HG03575 (cell line): Measurements from ENCODE around the gene CFTR.

Experiments used
- ATAC-seq: cut with Tn5 transposase; IDR thresholded peaks from one replicate; pipeline ENCODE4 v1.9.1; 2021; ENCODE audit not compliant: unreplicated experiment, insufficient number of reproducible peaks, low FRiP score; ENCODE audit errors: extremely low read depth

Gene CFTR

GRCh38 chr7:117630501-117630900 is 150.7 kb downstream of the CFTR start:
- ATAC-seq = no peak

GRCh38 chr7:117630907-117631564 is 151.2 kb downstream of the CFTR start:
- ATAC-seq = no peak

- no peak for ATAC-seq
Observed at GRCh38 chr7:117631652-117632051, 151.8 kb downstream of the CFTR start.

- no peak for ATAC-seq
Observed at GRCh38 chr7:117637937-117638336, 158.1 kb downstream of the CFTR start.

- ATAC-seq = no peak
Observed at GRCh38 chr7:117639966-117640365, 160.1 kb downstream of the CFTR start.

- ATAC-seq = no peak
Observed at GRCh38 chr7:117640465-117640864, 160.6 kb downstream of the CFTR start.

GRCh38 chr7:117645481-117646165 is 165.8 kb downstream of the CFTR start:
- no peak for ATAC-seq

GRCh38 chr7:117648203-117648866 is 168.5 kb downstream of the CFTR start:
- ATAC-seq = no peak

GRCh38 chr7:117652943-117653680 is 173.3 kb downstream of the CFTR start:
- no peak for ATAC-seq

GRCh38 chr7:117654780-117655179 is 175.0 kb downstream of the CFTR start:
- ATAC-seq = no peak

- no peak for ATAC-seq
Observed at GRCh38 chr7:117656806-117657205, 177.0 kb downstream of the CFTR start.

- ATAC-seq = no peak
Observed at GRCh38 chr7:117659531-117660011, 179.7 kb downstream of the CFTR start.

GRCh38 chr7:117661328-117661727 is 181.5 kb downstream of the CFTR start:
- no peak for ATAC-seq

- ATAC-seq = no peak
Observed at GRCh38 chr7:117664047-117664446, 184.2 kb downstream of the CFTR start.

- no peak for ATAC-seq
Observed at GRCh38 chr7:117665368-117665767, 185.5 kb downstream of the CFTR start.

GRCh38 chr7:117666031-117666430 is 186.2 kb downstream of the CFTR start:
- ATAC-seq = no peak

GRCh38 chr7:117666689-117667088 is 186.9 kb downstream of the CFTR start:
- ATAC-seq = no peak

GRCh38 chr7:117667456-117667855 is 187.6 kb downstream of the CFTR start:
- no peak for ATAC-seq

GRCh38 chr7:117669818-117670217 is 190.0 kb downstream of the CFTR start:
- ATAC-seq = no peak
